Measurements from ENCODE around the gene UGT2B15.

DNA sequence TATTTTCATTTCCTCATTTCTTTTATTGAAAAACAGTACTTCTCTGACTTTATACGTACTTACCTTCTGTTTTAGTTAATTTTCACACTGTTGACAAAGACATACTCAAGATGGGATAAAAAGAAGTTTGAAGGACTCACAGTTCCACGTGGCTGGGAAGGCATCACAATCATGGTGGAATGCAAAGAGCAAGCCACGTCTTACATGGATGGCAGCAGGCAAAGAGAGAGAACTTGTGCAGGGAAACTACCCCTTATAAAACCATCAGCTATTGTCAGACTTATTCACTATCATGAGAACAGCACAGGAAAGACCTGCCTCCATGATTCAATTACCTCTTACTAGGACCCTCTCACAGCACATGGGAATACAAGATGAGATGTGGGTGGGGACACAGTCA lies 20.7 kb upstream of the UGT2B15 start:
- TF ChIP-seq EZH2 (IDR thresholded peaks at IDR 0.05; ENCODE audit: low read length, missing control alignments) (no peak), CTCF (conservative IDR thresholded peaks at IDR 0.05 in 1 of 2, IDR thresholded peaks at IDR 0.05 in 1 of 2; ENCODE audit: low read depth in 1 of 2, low read length in 2 of 2) (no peak)
